ENCODE data around the gene TAS2R1.

TAS2R1 gene

GRCh38 chr5:9653061-9653460 lies 22.9 kb upstream of the TAS2R1 start:
- Histone ChIP-seq H3K4me3 (ENCODE audit: low read length in 2 of 2) (no peak overlapping the region), H3K27me3 (ENCODE audit: control insufficient read depth in 2 of 2, insufficient read depth in 2 of 2, low read length in 2 of 2) (no peaks in the 10 kb centered on the region), H3K27ac (ENCODE audit: low read depth in 2 of 2, low read length in 2 of 2) (no peak overlapping the region), H3K9me3 (ENCODE audit: control insufficient read depth in 2 of 2, low read length in 2 of 2) (no peaks in the 10 kb centered on the region), H3K9ac (ENCODE audit: low read depth in 1 of 2, low read length in 2 of 2) (no peak overlapping the region), H3K4me1 (ENCODE audit: control insufficient read depth in 2 of 2, insufficient read depth in 2 of 2, low read length in 2 of 2) (no peaks in the 10 kb centered on the region), H3K36me3 (ENCODE audit: control insufficient read depth in 2 of 2, insufficient read depth in 2 of 2, low read length in 2 of 2) (no peaks in the 10 kb centered on the region)

GRCh38 chr5:9652295-9652694 lies 22.1 kb upstream of the TAS2R1 start:
- Histone ChIP-seq H3K9ac (ENCODE audit: low read depth in 1 of 2, low read length in 2 of 2) (no peak overlapping the region), H3K27ac (ENCODE audit: low read depth in 2 of 2, low read length in 2 of 2) (no peak overlapping the region), H3K27me3 (ENCODE audit: control insufficient read depth in 2 of 2, insufficient read depth in 2 of 2, low read length in 2 of 2) (no peaks in the 10 kb centered on the region), H3K4me1 (ENCODE audit: control insufficient read depth in 2 of 2, insufficient read depth in 2 of 2, low read length in 2 of 2) (no peaks in the 10 kb centered on the region), H3K4me3 (ENCODE audit: low read length in 2 of 2) (no peak overlapping the region), H3K9me3 (ENCODE audit: control insufficient read depth in 2 of 2, low read length in 2 of 2) (no peaks in the 10 kb centered on the region), H3K36me3 (ENCODE audit: control insufficient read depth in 2 of 2, insufficient read depth in 2 of 2, low read length in 2 of 2) (no peaks in the 10 kb centered on the region)

- H3K4me1 ChIP-seq (ENCODE audit: control insufficient read depth in 2 of 2, insufficient read depth in 2 of 2, low read length in 2 of 2): no peaks in the 10 kb centered on the region
- H3K9ac ChIP-seq (ENCODE audit: low read depth in 1 of 2, low read length in 2 of 2): no peak overlapping the region
- H3K36me3 ChIP-seq (ENCODE audit: control insufficient read depth in 2 of 2, insufficient read depth in 2 of 2, low read length in 2 of 2): no peaks in the 10 kb centered on the region
- H3K27me3 ChIP-seq (ENCODE audit: control insufficient read depth in 2 of 2, insufficient read depth in 2 of 2, low read length in 2 of 2): no peaks in the 10 kb centered on the region
- H3K9me3 ChIP-seq (ENCODE audit: control insufficient read depth in 2 of 2, low read length in 2 of 2): no peaks in the 10 kb centered on the region
- H3K27ac ChIP-seq (ENCODE audit: low read depth in 2 of 2, low read length in 2 of 2): no peak overlapping the region
- no peak overlapping the region for H3K4me3 ChIP-seq (ENCODE audit: low read length in 2 of 2)
Measured at GRCh38 chr5:9646843-9647242, 16.7 kb upstream of the TAS2R1 start.

GRCh38 chr5:9644630-9645029 lies 14.5 kb upstream of the TAS2R1 start:
- H3K36me3 ChIP-seq (ENCODE audit: control insufficient read depth in 2 of 2, insufficient read depth in 2 of 2, low read length in 2 of 2): no peaks in the 10 kb centered on the region
- no peak overlapping the region for H3K4me3 ChIP-seq (ENCODE audit: low read length in 2 of 2)
- no peaks in the 10 kb centered on the region for H3K4me1 ChIP-seq (ENCODE audit: control insufficient read depth in 2 of 2, insufficient read depth in 2 of 2, low read length in 2 of 2)
- no peaks in the 10 kb centered on the region for H3K27me3 ChIP-seq (ENCODE audit: control insufficient read depth in 2 of 2, insufficient read depth in 2 of 2, low read length in 2 of 2)
- H3K9me3 ChIP-seq (ENCODE audit: control insufficient read depth in 2 of 2, low read length in 2 of 2): no peaks in the 10 kb centered on the region
- H3K27ac ChIP-seq (ENCODE audit: low read depth in 2 of 2, low read length in 2 of 2): no peak overlapping the region
- H3K9ac ChIP-seq (ENCODE audit: low read depth in 1 of 2, low read length in 2 of 2): no peak overlapping the region

GRCh38 chr5:9642621-9643020 lies 12.5 kb upstream of the TAS2R1 start:
- no peak overlapping the region for H3K4me3 ChIP-seq (ENCODE audit: low read length in 2 of 2)
- H3K27ac ChIP-seq (ENCODE audit: low read depth in 2 of 2, low read length in 2 of 2): no peak overlapping the region

GRCh38 chr5:9641806-9642355 lies 11.7 kb upstream of the TAS2R1 start:
- H3K27me3 ChIP-seq (ENCODE audit: control insufficient read depth in 2 of 2, insufficient read depth in 2 of 2, low read length in 2 of 2): no peaks in the 10 kb centered on the region
- no peaks in the 10 kb centered on the region for H3K4me1 ChIP-seq (ENCODE audit: control insufficient read depth in 2 of 2, insufficient read depth in 2 of 2, low read length in 2 of 2)
- no peaks in the 10 kb centered on the region for H3K36me3 ChIP-seq (ENCODE audit: control insufficient read depth in 2 of 2, insufficient read depth in 2 of 2, low read length in 2 of 2)
- H3K9ac ChIP-seq (ENCODE audit: low read depth in 1 of 2, low read length in 2 of 2): no peak overlapping the region
- no peak overlapping the region for H3K4me3 ChIP-seq (ENCODE audit: low read length in 2 of 2)
- H3K27ac ChIP-seq (ENCODE audit: low read depth in 2 of 2, low read length in 2 of 2): no peak overlapping the region
- no peaks in the 10 kb centered on the region for H3K9me3 ChIP-seq (ENCODE audit: control insufficient read depth in 2 of 2, low read length in 2 of 2)

More at GRCh38 chr5:9642621-9643020, 12.5 kb upstream of the TAS2R1 start:
- H3K4me1 ChIP-seq (ENCODE audit: control insufficient read depth in 2 of 2, insufficient read depth in 2 of 2, low read length in 2 of 2): no peaks in the 10 kb centered on the region
- H3K27me3 ChIP-seq (ENCODE audit: control insufficient read depth in 2 of 2, insufficient read depth in 2 of 2, low read length in 2 of 2): no peaks in the 10 kb centered on the region
- no peak overlapping the region for H3K9ac ChIP-seq (ENCODE audit: low read depth in 1 of 2, low read length in 2 of 2)
- H3K9me3 ChIP-seq (ENCODE audit: control insufficient read depth in 2 of 2, low read length in 2 of 2): no peaks in the 10 kb centered on the region
- no peaks in the 10 kb centered on the region for H3K36me3 ChIP-seq (ENCODE audit: control insufficient read depth in 2 of 2, insufficient read depth in 2 of 2, low read length in 2 of 2)

- Histone ChIP-seq H3K4me1 (ENCODE audit: control insufficient read depth in 2 of 2, insufficient read depth in 2 of 2, low read length in 2 of 2) (no peaks in the 10 kb centered on the region), H3K9me3 (ENCODE audit: control insufficient read depth in 2 of 2, low read length in 2 of 2) (no peaks in the 10 kb centered on the region), H3K36me3 (ENCODE audit: control insufficient read depth in 2 of 2, insufficient read depth in 2 of 2, low read length in 2 of 2) (no peaks in the 10 kb centered on the region), H3K27me3 (ENCODE audit: control insufficient read depth in 2 of 2, insufficient read depth in 2 of 2, low read length in 2 of 2) (no peaks in the 10 kb centered on the region), H3K27ac (ENCODE audit: low read depth in 2 of 2, low read length in 2 of 2) (no peak overlapping the region), H3K4me3 (ENCODE audit: low read length in 2 of 2) (no peak overlapping the region), H3K9ac (ENCODE audit: low read depth in 1 of 2, low read length in 2 of 2) (no peak overlapping the region)
Measured at GRCh38 chr5:9632495-9632894, 2.3 kb upstream of the TAS2R1 start.

GRCh38 chr5:9627541-9627940 lies 2.6 kb downstream of the TAS2R1 start:
- Histone ChIP-seq H3K4me3 (ENCODE audit: low read length in 2 of 2) (no peak overlapping the region), H3K4me1 (ENCODE audit: control insufficient read depth in 2 of 2, insufficient read depth in 2 of 2, low read length in 2 of 2) (no peaks in the 10 kb centered on the region), H3K9ac (ENCODE audit: low read depth in 1 of 2, low read length in 2 of 2) (no peak overlapping the region), H3K27me3 (ENCODE audit: control insufficient read depth in 2 of 2, insufficient read depth in 2 of 2, low read length in 2 of 2) (no peaks in the 10 kb centered on the region), H3K9me3 (ENCODE audit: control insufficient read depth in 2 of 2, low read length in 2 of 2) (no peaks in the 10 kb centered on the region), H3K27ac (ENCODE audit: low read depth in 2 of 2, low read length in 2 of 2) (no peak overlapping the region), H3K36me3 (ENCODE audit: control insufficient read depth in 2 of 2, insufficient read depth in 2 of 2, low read length in 2 of 2) (no peaks in the 10 kb centered on the region)

GRCh38 chr5:9626955-9627354 lies 3.2 kb downstream of the TAS2R1 start:
- H3K27me3 ChIP-seq (ENCODE audit: control insufficient read depth in 2 of 2, insufficient read depth in 2 of 2, low read length in 2 of 2): no peaks in the 10 kb centered on the region
- no peaks in the 10 kb centered on the region for H3K36me3 ChIP-seq (ENCODE audit: control insufficient read depth in 2 of 2, insufficient read depth in 2 of 2, low read length in 2 of 2)
- no peak overlapping the region for H3K9ac ChIP-seq (ENCODE audit: low read depth in 1 of 2, low read length in 2 of 2)
- H3K27ac ChIP-seq (ENCODE audit: low read depth in 2 of 2, low read length in 2 of 2): no peak overlapping the region
- no peak overlapping the region for H3K4me3 ChIP-seq (ENCODE audit: low read length in 2 of 2)
- no peaks in the 10 kb centered on the region for H3K9me3 ChIP-seq (ENCODE audit: control insufficient read depth in 2 of 2, low read length in 2 of 2)
- H3K4me1 ChIP-seq (ENCODE audit: control insufficient read depth in 2 of 2, insufficient read depth in 2 of 2, low read length in 2 of 2): no peaks in the 10 kb centered on the region

- H3K36me3 ChIP-seq (ENCODE audit: control insufficient read depth in 2 of 2, insufficient read depth in 2 of 2, low read length in 2 of 2): no peaks in the 10 kb centered on the region
- peaks cover 0 to 4% of the 10 kb centered on the region in 2 donors for H3K4me1 ChIP-seq (ENCODE audit: control insufficient read depth in 2 of 2, insufficient read depth in 2 of 2, low read length in 2 of 2)
- H3K4me3 ChIP-seq (ENCODE audit: low read length in 2 of 2): no peak overlapping the region
- H3K9ac ChIP-seq (ENCODE audit: low read depth in 1 of 2, low read length in 2 of 2): no peak overlapping the region
- H3K27ac ChIP-seq (ENCODE audit: low read depth in 2 of 2, low read length in 2 of 2): no peak overlapping the region
- no peaks in the 10 kb centered on the region for H3K27me3 ChIP-seq (ENCODE audit: control insufficient read depth in 2 of 2, insufficient read depth in 2 of 2, low read length in 2 of 2)
- no peaks in the 10 kb centered on the region for H3K9me3 ChIP-seq (ENCODE audit: control insufficient read depth in 2 of 2, low read length in 2 of 2)
Measured at GRCh38 chr5:9625731-9626130, 4.4 kb downstream of the TAS2R1 start.

- Histone ChIP-seq H3K36me3 (ENCODE audit: control insufficient read depth in 2 of 2, insufficient read depth in 2 of 2, low read length in 2 of 2) (no peaks in the 10 kb centered on the region), H3K9ac (ENCODE audit: low read depth in 1 of 2, low read length in 2 of 2) (no peak overlapping the region), H3K9me3 (ENCODE audit: control insufficient read depth in 2 of 2, low read length in 2 of 2) (no peaks in the 10 kb centered on the region), H3K27ac (ENCODE audit: low read depth in 2 of 2, low read length in 2 of 2) (no peak overlapping the region), H3K27me3 (ENCODE audit: control insufficient read depth in 2 of 2, insufficient read depth in 2 of 2, low read length in 2 of 2) (no peaks in the 10 kb centered on the region), H3K4me3 (ENCODE audit: low read length in 2 of 2) (no peak overlapping the region), H3K4me1 (ENCODE audit: control insufficient read depth in 2 of 2, insufficient read depth in 2 of 2, low read length in 2 of 2) (peaks cover 0 to 4% of the 10 kb centered on the region in 2 donors)
Measured at GRCh38 chr5:9625286-9625685, 4.9 kb downstream of the TAS2R1 start.
